Measurements from ENCODE around the gene CD24.

The CD24 gene

GRCh38 chr6:106967936-106968555, 6.5 kb downstream of the CD24 start:
- DNase-seq = no peak

- DNase-seq = no peak
Observed at GRCh38 chr6:106966671-106967640, 7.6 kb downstream of the CD24 start.

GRCh38 chr6:106966229-106966628, 8.3 kb downstream of the CD24 start:
- DNase-seq = no peak

GRCh38 chr6:106964954-106965353, 9.6 kb downstream of the CD24 start:
- no peak for DNase-seq

GRCh38 chr6:106964099-106964498, 10.4 kb downstream of the CD24 start:
- no peak for DNase-seq

GRCh38 chr6:106963544-106963943, 11.0 kb downstream of the CD24 start:
- DNase-seq = no peak

GRCh38 chr6:106961801-106962200, 12.7 kb downstream of the CD24 start:
- no peak for DNase-seq

- DNase-seq = no peak
Observed at GRCh38 chr6:106961136-106961535, 13.4 kb downstream of the CD24 start.

- no peak for DNase-seq
Observed at GRCh38 chr6:106959985-106960384, 14.5 kb downstream of the CD24 start.

- no peak for DNase-seq
Observed at GRCh38 chr6:106939848-106940247, 34.7 kb downstream of the CD24 start.

GRCh38 chr6:106939208-106939607, 35.3 kb downstream of the CD24 start:
- peak; percentile 94 for DNase-seq

GRCh38 chr6:106927531-106928398, 46.8 kb downstream of the CD24 start:
- DNase-seq = no peak

GRCh38 chr6:106925948-106926347, 48.6 kb downstream of the CD24 start:
- no peak for DNase-seq

- no peak for DNase-seq
Observed at GRCh38 chr6:106924694-106925523, 49.6 kb downstream of the CD24 start.

GRCh38 chr6:106922626-106923025, 51.9 kb downstream of the CD24 start:
- DNase-seq = no peak

Measured in NCI-H1105 treated with DMSO at 0.1 percent for 48 hours (cell line).